VCaP (cell line): Measurements from ENCODE around the gene NTN1.

ENCODE experiments used
- H3K27ac ChIP-seq: fragments of 450-650 bp; 2 replicates; pipeline ENCODE4 v1.5.1; 2017
- CTCF ChIP-seq: fragments of 450-650 bp; conservative IDR thresholded peaks from 2 replicates; pipeline ENCODE4 v1.5.1; 2017; ENCODE audit warnings: mild to moderate bottlenecking, moderate library complexity

NTN1 gene

DNA sequence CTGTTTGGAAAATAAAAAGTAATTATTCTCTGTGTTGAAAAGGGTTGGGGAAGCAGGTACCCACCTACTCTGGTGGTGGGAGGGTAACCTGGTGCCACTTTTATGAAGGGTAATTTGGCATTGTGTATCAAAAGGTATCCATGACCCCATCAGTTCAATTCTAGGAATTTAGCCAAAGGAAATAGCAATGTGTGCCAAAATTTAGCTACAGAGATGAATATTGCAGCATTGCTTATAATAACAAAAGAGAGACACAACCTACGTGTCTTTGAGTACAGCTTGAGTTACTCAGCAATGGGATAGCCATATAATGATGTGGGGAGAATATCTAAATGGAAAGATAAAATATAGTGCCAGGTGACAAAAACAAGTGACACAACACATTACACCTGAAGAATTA, 170.7 kb downstream of the NTN1 start:
- H3K27ac ChIP-seq: no peak overlapping the region
- TF ChIP-seq CTCF: no peak

DNA sequence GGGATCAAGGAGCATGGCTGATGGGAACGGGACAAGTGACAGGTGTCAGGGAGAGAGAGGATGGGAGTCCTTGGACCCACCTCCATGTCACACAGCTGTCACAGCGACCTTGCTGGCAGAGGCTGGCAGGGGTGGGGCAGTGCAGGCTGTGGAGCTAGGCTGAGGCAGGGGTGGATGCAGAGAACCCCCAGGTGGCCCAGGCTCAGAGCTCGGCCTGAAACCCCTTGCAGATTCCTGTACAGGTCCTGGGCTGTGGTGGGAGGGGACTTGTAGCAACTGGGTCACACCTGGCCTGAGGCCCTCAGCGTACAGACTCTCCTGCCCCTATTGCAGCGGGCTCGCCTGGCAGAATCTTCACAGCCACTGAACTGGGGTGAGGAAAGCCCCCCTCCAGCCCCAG, 174.1 kb downstream of the NTN1 start:
- TF ChIP-seq CTCF: no peak
- no peak overlapping the region for H3K27ac ChIP-seq

GRCh38 chr17:9195961-9196670, 174.8 kb downstream of the NTN1 start:
- TF ChIP-seq CTCF: no peak; the same call in 1 of the 2 replicates
- peak overlapping the region; percentile 23; the same call in 1 of the 2 replicates for H3K27ac ChIP-seq

GRCh38 chr17:9199571-9200551, 178.6 kb downstream of the NTN1 start:
- H3K27ac ChIP-seq: no peak overlapping the region

DNA sequence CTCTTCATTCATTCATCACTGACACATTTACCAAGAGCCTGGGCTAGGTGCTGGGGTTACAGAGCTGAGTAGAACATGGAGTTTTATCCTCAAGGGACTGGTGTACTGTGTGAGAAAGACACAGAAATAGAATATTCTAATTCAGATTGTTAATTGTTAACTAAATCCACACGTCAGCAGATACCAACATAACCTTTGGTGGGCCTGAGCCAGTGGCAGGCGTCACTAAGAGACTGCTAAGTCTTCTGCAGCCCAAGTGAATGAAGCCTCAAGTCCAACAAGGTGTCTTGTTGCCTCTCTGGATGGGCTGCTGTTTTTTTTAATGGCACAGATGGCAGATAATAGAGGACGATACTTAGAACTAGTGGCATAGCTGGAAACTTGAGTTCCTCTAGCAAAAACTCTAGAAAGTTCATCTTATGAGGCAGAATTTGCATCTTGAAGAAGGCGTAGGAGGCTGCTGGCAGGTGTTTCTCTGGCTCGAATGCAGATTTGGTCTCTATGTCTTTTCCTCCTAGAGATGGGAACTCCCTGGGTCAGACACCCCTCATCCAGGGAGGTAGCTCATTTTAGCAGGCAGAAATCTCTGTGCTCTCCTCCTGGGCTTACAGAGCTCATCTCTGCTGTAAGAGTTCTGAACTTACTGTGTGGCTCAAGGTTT, 179.5 kb downstream of the NTN1 start:
- no peak for TF ChIP-seq CTCF
- H3K27ac ChIP-seq: no peak overlapping the region

More at GRCh38 chr17:9199571-9200551, 178.6 kb downstream of the NTN1 start:
- no peak for TF ChIP-seq CTCF

- TF ChIP-seq CTCF: no peak
- H3K27ac ChIP-seq: no peak overlapping the region
Observed at GRCh38 chr17:9202532-9202931, 181.2 kb downstream of the NTN1 start.
